NCI-H1048 (cell line): Measurements from ENCODE around the gene SLAMF1.
"Not testable (repeated sequence)": the region's sequence is repeated elsewhere in the genome, so short reads cannot be mapped to it uniquely, and the experiment has no call there.

Experiments used
- DNase-seq: peaks from one replicate; lab custom pipeline; 2025; lab: John Stamatoyannopoulos, UW

Gene SLAMF1

GRCh38 chr1:160605205-160605604 lies 41.6 kb downstream of the SLAMF1 start:
- no peak for DNase-seq

- no peak for DNase-seq
Observed at GRCh38 chr1:160597705-160598104, 49.1 kb downstream of the SLAMF1 start.

DNA sequence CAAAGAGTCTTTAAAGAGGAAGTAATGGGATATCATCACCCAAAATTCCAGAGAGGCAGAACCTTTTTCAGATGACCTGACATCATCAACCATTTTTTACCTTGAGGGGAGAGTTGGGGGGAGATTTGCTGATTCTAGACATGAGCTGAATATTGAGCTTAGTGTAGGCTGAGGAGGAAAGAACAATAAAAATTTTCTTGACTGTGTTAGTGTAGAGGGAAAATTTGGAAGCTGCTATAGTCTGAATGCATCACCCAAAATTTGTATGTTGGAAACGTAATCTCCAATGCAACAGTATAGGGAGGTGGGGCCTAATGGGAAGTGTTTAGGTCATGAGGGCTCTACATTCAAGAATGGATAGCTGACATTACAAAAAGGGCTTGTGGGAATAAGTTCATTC lies 49.8 kb downstream of the SLAMF1 start:
- DNase-seq = no peak

DNA sequence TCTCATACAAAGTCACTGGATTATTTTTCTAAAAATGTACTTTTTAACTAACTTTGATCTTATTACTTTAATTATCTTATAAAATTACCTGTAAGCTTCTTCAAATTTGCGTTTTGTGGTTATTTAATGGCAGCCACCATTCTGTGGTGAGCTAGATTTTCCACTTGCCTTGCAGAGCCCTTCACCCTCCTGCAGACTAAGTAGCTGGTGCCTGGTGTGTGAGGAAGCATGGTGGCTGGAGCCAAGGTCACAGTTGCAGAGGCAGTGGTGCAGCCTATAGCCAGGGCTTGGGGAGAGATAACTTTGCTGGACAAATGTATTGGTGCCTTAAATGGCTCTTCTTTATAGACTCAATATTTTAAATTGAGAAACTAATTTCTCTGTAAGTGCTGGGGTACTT lies 56.4 kb downstream of the SLAMF1 start:
- DNase-seq = no peak

- no peak for DNase-seq
Observed at GRCh38 chr1:160588468-160588867, 58.4 kb downstream of the SLAMF1 start.

GRCh38 chr1:160584784-160585183 lies 62.1 kb downstream of the SLAMF1 start:
- no peak for DNase-seq

GRCh38 chr1:160582976-160583375 lies 63.9 kb downstream of the SLAMF1 start:
- DNase-seq = not testable (repeated sequence)

- DNase-seq = no peak
Observed at GRCh38 chr1:160581961-160582360, 64.9 kb downstream of the SLAMF1 start.

DNA sequence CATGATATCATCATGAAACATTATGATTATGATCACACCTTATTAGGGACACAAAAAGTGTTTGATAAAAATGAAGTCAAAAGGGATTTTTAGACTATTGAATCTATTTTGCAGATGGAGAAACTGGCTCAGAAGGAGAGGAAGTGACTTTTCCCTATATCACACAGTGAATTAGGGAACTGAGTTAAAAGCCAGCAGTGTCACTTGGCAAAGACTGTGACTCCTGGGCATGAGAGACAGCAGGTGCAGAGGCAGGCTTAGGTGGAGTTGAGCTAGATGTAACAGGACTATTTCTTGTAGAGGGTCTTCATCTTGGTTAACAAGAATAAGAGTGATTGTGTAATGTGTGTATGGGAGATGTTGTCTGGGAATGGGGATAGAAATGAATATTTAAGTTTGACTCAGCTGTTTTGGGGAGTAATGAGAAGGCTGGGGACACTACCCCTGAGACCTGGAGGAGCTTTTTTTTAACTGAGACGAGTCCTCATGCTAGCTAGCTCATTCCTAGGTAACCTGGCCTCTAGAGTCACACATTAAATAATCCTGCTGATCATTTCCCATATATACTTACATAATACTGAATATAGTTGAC lies 66.5 kb downstream of the SLAMF1 start:
- no peak for DNase-seq

DNA sequence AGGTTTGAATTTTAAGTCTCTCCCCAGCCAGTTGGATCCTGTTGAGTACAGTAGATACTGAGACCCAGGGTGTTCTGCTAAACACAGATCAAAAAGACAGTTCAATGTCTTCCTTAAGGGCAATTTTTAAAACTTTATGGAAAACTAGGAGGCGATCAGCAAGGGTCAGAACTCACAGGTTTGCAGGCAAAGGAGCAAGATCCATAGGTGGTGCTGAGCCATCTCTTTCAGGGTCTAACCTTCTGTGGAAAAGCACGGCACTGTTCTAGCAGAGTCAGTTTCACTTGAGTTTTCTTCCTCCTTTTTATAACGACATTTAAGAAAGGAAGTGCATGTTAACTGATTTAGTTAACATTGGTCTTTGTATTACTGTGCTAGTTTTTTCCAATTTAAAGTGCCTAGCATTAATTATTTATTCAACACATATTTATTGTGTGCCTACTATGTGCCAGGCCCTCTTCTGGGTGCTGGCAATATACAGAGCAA lies 67.6 kb downstream of the SLAMF1 start, which contains the start of gene CD84:
Gene CD84 (minus strand): TSS at position 281 of the 486 bp plus-strand sequence. CDS start 59 bp downstream, at position 222.
- no peak for DNase-seq

- no peak for DNase-seq
Observed at GRCh38 chr1:160578525-160579191, 68.2 kb downstream of the SLAMF1 start.

DNA sequence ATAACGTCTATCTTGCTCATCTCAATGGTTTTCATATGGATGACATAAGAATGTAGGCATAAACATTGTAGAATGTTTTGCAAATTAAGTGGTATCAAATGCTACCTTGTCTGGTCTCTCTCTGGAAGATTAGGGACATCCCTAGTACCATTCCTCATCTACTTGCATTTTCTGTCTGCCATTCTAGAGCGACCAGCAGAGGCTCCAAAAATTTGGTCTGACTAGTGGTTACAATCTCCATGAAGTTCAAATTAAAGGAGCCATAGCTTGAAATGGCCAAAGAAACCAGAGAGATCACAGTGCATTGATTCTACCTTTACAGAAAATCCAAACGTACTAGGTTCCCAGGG lies 68.7 kb downstream of the SLAMF1 start:
- no peak for DNase-seq

DNA sequence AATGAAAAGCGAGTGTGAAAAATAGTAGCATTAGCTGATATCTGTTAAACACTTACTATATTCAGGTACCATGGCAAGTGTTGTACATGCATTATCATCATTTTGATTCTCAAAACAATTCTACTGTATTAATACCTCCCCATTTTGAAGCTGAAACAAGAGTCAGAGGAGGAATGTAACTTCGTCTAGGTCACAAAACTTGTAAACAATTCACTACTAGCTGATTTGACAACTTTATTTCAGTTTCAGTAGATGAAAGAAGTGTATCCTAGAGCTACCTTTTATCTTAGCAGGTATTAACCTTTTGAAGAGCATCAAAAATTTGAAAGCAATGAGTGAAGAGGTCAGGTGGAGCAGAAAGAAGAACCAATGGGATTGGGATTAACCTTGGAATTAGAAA lies 69.2 kb downstream of the SLAMF1 start:
- no peak for DNase-seq

DNA sequence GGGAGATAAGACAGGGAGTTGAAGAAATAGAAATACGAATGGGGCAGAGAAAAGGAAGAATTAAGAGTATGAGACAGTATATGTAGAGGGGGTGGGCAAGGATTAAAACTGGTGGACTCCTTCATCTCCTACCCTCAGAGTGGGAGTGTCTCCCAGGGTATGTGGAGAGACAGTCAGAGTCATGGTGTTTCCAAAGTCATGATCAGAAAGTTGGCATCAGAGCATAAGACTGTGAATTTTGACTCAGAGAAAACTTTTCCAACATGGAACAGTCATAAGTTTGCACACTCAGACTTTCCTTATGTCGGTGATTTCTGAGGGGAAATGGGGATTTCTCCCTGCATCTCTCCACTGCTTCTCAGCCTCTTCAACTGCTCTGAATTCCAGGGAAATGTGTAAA lies 70.0 kb downstream of the SLAMF1 start:
- DNase-seq = no peak

GRCh38 chr1:160576390-160576789 lies 70.5 kb downstream of the SLAMF1 start:
- DNase-seq = no peak

GRCh38 chr1:160575112-160575664 lies 71.7 kb downstream of the SLAMF1 start:
- DNase-seq = no peak

- DNase-seq = no peak
Observed at GRCh38 chr1:160570840-160571239, 76.0 kb downstream of the SLAMF1 start.

GRCh38 chr1:160569806-160570205 lies 77.0 kb downstream of the SLAMF1 start:
- DNase-seq = no peak

GRCh38 chr1:160567858-160568682 lies 78.8 kb downstream of the SLAMF1 start:
- no peak for DNase-seq

DNA sequence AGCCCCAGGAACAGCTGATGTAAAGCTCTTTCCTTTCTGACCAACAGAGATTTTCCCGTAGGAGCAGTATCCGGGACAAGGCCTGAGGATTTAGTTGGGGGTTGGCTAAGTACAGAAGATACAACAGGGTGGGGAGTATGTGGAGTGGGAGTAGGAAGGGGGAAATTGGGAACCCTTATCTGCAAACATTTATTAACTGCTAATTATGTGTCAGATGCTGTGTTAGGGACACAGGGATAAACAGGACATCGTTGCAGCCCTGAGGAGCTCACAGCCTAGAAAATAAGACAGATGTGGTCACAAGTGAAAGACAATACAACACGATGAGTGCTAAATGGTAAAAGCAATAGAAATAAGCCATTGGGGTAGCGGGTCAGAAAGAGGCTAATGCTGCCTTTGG lies 79.5 kb downstream of the SLAMF1 start:
- no peak for DNase-seq

GRCh38 chr1:160565564-160565963 lies 81.3 kb downstream of the SLAMF1 start:
- no peak for DNase-seq

GRCh38 chr1:160563230-160563629 lies 83.6 kb downstream of the SLAMF1 start:
- not testable (repeated sequence) for DNase-seq

- not testable (repeated sequence) for DNase-seq
Observed at GRCh38 chr1:160562745-160563144, 84.1 kb downstream of the SLAMF1 start.
